Effector memory CD4-positive, alpha-beta T cell (primary cell): ENCODE data around the gene KLHL8.

Experiments used
- DNase-seq, 3 donors: peaks; one replicate each; pipeline ENCODE4 v3.0.0-alpha.2; 2020
- H3K27ac ChIP-seq: 2 replicates; pipeline ENCODE4 v1.7.0; 2013; ENCODE audit warnings: mild to moderate bottlenecking, low read length, moderate library complexity; ENCODE audit not compliant: insufficient read depth, poor library complexity, severe bottlenecking
- H3K27me3 ChIP-seq: replicated peaks from 2 replicates; pipeline ENCODE4 v1.7.0; 2013; ENCODE audit warnings: mild to moderate bottlenecking, low read length; ENCODE audit not compliant: insufficient read depth, control insufficient read depth, poor library complexity, severe bottlenecking
- H3K36me3 ChIP-seq: 2 replicates; pipeline ENCODE4 v1.7.0; 2013; ENCODE audit warnings: mild to moderate bottlenecking, low read length, moderate library complexity; ENCODE audit not compliant: control insufficient read depth, insufficient read depth
- H3K4me1 ChIP-seq: 2 replicates; pipeline ENCODE4 v1.7.0; 2013; ENCODE audit warnings: low read length, mild to moderate bottlenecking; ENCODE audit not compliant: control insufficient read depth, insufficient read depth, poor library complexity, severe bottlenecking
- H3K4me3 ChIP-seq: 2 replicates; pipeline ENCODE4 v1.7.0; 2013; ENCODE audit warnings: low read length, low read depth, mild to moderate bottlenecking; ENCODE audit not compliant: insufficient read depth, poor library complexity, severe bottlenecking
- H3K9me3 ChIP-seq: 2 replicates; pipeline ENCODE4 v1.7.0; 2013; ENCODE audit warnings: mild to moderate bottlenecking, low read length, moderate library complexity; ENCODE audit not compliant: control insufficient read depth

Gene KLHL8

DNA sequence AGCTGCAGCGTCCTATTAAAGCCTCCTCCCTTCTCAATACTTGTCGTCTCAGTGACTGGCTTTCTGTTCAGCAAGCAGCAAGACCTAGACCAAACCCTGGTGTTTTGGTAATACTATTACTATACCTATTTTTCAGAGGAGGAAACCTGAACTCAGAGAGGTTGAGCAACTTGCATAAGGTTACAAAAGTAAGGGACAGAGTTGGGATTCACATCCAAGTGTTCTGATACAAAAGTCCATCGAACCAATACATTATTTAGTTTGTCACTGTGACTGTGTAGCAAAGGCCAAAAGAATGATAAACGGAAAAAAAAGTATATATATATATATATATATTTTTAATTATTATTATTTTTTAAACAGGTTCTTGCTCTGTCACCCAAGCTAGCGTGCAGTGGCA lies 29.9 kb upstream of the KLHL8 start:
- H3K4me3 ChIP-seq, result no peak overlapping the region
- no peaks in the 10 kb centered on the region for H3K27me3 ChIP-seq
- no peaks in the 10 kb centered on the region for H3K36me3 ChIP-seq
- no peaks in the 10 kb centered on the region for H3K9me3 ChIP-seq
- DNase-seq, result no peak
- H3K4me1 ChIP-seq, result no peaks in the 10 kb centered on the region
- H3K27ac ChIP-seq, result no peak overlapping the region

GRCh38 chr4:87249332-87250019 lies 29.1 kb upstream of the KLHL8 start:
- H3K4me3 ChIP-seq, result no peak overlapping the region
- no peaks in the 10 kb centered on the region for H3K27me3 ChIP-seq
- no peaks in the 10 kb centered on the region for H3K9me3 ChIP-seq
- DNase-seq, result no peak
- no peak overlapping the region for H3K27ac ChIP-seq
- H3K36me3 ChIP-seq, result no peaks in the 10 kb centered on the region
- no peaks in the 10 kb centered on the region for H3K4me1 ChIP-seq

DNA sequence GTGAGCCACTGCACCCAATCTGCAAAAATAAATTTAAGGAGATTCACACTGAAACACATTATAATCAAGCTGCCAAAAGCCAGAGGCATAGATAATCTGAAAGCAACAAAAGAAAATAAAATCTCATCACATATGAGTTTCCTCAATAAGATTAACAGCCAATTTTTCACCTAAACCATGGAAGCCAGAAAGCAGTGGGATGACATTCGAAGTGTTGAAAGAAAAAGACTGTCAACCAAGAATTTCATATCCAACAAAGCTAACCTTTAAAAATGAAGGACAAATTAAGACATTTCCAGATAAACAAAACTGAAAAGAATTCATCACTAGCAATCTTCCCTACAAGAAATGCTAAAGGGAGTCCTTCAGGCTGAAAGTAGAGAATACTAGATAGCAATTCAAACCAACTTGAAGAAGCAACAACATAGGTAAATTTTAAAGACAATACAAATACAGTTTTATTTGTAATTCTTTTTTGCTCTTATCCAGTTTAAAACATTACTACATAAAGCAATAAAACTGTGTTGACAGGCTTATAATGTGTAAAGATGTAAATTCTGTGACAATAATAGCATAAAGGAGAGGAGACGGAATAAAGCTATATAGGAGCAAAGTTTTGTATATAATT lies 23.1 kb upstream of the KLHL8 start:
- Histone ChIP-seq H3K4me1 (no peaks in the 10 kb centered on the region), H3K27ac (no peak overlapping the region), H3K9me3 (peaks cover 5% of the 10 kb centered on the region), H3K36me3 (no peaks in the 10 kb centered on the region), H3K4me3 (no peak overlapping the region), H3K27me3 (no peaks in the 10 kb centered on the region)
- no peak for DNase-seq

- H3K27me3 ChIP-seq, result no peaks in the 10 kb centered on the region
- H3K4me3 ChIP-seq, result no peak overlapping the region
- H3K9me3 ChIP-seq, result peaks cover 5% of the 10 kb centered on the region
- no peaks in the 10 kb centered on the region for H3K4me1 ChIP-seq
- DNase-seq, result no peak
- H3K36me3 ChIP-seq, result no peaks in the 10 kb centered on the region
- H3K27ac ChIP-seq, result no peak overlapping the region
These were observed 20.9 kb upstream of the KLHL8 start for GRCh38 chr4:87241336-87241735.

GRCh38 chr4:87240341-87240740 lies 19.9 kb upstream of the KLHL8 start:
- Histone ChIP-seq H3K27ac (no peak overlapping the region), H3K4me3 (no peak overlapping the region), H3K36me3 (no peaks in the 10 kb centered on the region), H3K9me3 (peaks cover 5% of the 10 kb centered on the region), H3K27me3 (no peaks in the 10 kb centered on the region), H3K4me1 (no peaks in the 10 kb centered on the region)
- no peak for DNase-seq

GRCh38 chr4:87239821-87240220 lies 19.4 kb upstream of the KLHL8 start:
- no peak for DNase-seq
- H3K4me1 ChIP-seq, result no peaks in the 10 kb centered on the region
- H3K36me3 ChIP-seq, result no peaks in the 10 kb centered on the region
- H3K4me3 ChIP-seq, result no peak overlapping the region
- no peak overlapping the region for H3K27ac ChIP-seq
- H3K9me3 ChIP-seq, result peaks cover 5% of the 10 kb centered on the region
- H3K27me3 ChIP-seq, result no peaks in the 10 kb centered on the region

DNA sequence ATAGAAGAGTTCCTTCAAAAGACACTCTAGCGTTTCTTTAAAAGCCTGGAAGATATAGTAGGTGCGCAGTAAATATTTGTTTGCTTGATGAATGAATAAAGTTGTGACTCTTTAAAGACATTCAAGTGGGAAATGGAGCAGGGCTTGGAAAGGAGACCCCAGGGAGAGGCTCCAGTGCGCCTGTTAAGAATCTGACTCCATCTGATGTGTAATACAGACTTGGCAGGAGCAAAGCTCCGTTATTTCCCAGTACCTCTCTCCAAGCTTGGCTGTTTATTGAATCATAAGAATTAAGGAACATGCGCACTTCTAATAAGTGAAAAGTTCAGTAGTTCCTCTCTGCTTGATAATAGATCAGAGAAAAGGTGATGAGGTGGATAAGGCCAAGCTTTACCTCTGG lies 18.8 kb upstream of the KLHL8 start:
- Histone ChIP-seq H3K4me1 (no peaks in the 10 kb centered on the region), H3K27me3 (no peaks in the 10 kb centered on the region), H3K4me3 (no peak overlapping the region), H3K36me3 (no peaks in the 10 kb centered on the region), H3K9me3 (peaks cover 5% of the 10 kb centered on the region), H3K27ac (no peak overlapping the region)
- no peak for DNase-seq

- H3K27ac ChIP-seq, result no peak overlapping the region
- no peak for DNase-seq
- no peaks in the 10 kb centered on the region for H3K36me3 ChIP-seq
- no peaks in the 10 kb centered on the region for H3K27me3 ChIP-seq
- H3K9me3 ChIP-seq, result no peaks in the 10 kb centered on the region
- no peaks in the 10 kb centered on the region for H3K4me1 ChIP-seq
- H3K4me3 ChIP-seq, result no peak overlapping the region
These were observed 16.4 kb upstream of the KLHL8 start for GRCh38 chr4:87236861-87237260.

DNA sequence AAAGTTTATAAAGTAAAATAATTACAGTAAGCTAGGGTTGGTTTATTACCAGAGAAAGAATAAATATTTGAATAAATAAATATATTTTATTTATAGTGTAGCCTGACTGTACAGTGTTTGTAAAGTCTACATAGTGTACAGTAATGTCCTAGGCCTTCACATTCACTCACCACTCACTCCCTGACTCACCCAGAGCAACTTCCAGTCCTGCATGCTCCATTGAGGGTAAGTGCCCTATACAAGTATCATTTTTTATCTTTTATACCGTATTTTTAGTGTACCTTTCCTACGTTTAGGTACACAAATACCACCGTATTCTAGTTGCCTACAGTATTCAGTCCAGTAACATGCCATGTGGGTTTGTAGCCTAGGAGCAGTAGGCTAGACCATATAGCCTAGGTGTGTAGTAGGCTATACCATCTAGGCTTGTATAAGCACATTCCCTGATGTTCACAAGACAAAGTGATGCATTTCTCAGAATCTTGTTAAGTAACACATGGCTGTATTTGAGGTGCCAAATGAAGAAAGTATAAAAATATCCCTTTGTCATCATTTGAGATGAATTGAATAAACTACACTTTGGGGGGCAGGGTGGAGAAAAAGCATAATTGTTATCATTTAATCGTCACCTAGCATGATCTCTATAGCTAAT lies 14.7 kb upstream of the KLHL8 start:
- no peaks in the 10 kb centered on the region for H3K9me3 ChIP-seq
- DNase-seq, result no peak
- peak overlapping the region; percentile 51 for H3K4me3 ChIP-seq
- H3K27me3 ChIP-seq, result no peaks in the 10 kb centered on the region
- H3K36me3 ChIP-seq, result no peaks in the 10 kb centered on the region
- no peak overlapping the region for H3K27ac ChIP-seq
- no peaks in the 10 kb centered on the region for H3K4me1 ChIP-seq

GRCh38 chr4:87232216-87232615 lies 11.8 kb upstream of the KLHL8 start:
- DNase-seq, result no peak
- no peak overlapping the region for H3K4me3 ChIP-seq
- no peaks in the 10 kb centered on the region for H3K27me3 ChIP-seq
- no peaks in the 10 kb centered on the region for H3K36me3 ChIP-seq
- H3K4me1 ChIP-seq, result no peaks in the 10 kb centered on the region
- H3K27ac ChIP-seq, result no peak overlapping the region
- H3K9me3 ChIP-seq, result no peaks in the 10 kb centered on the region
